HL-60 (cell line): ENCODE measurements around the gene PPP5C.

Experiments
- DNase-seq, 2 experiments: peaks; one replicate each; pipeline ENCODE4 v3.0.0-alpha.2; 2010 to 2020; ENCODE audit warnings: low read depth in 1 of 2, low spot score in 1 of 2
- H3K27ac ChIP-seq: fragments of 250-450 bp; sonication (Bioruptor Pico); replicated peaks from 2 replicates; pipeline ENCODE4 v1.5.1; 2020; ENCODE audit warnings: mild to moderate bottlenecking, moderate library complexity
- H3K27me3 ChIP-seq: fragments of 250-450 bp; sonication (Bioruptor Pico); 2 replicates; pipeline ENCODE4 v1.5.1; 2021; ENCODE audit warnings: mild to moderate bottlenecking, moderate library complexity; ENCODE audit not compliant: insufficient read depth, poor library complexity, severe bottlenecking
- H3K4me3 ChIP-seq: replicated peaks from 2 replicates; pipeline ENCODE4 v1.5.1; 2011; ENCODE audit warnings: mild to moderate bottlenecking, control low read depth, low read length; ENCODE audit not compliant: insufficient read depth
- GABPA ChIP-seq: IDR thresholded peaks from 2 replicates; pipeline ENCODE4 v1.6.1; 2012; ENCODE audit warnings: low read depth
- POLR2AphosphoS5 ChIP-seq: IDR thresholded peaks from 2 replicates; pipeline ENCODE4 v1.6.1; 2012; ENCODE audit warnings: low read depth
- REST ChIP-seq: IDR thresholded peaks from 2 replicates; pipeline ENCODE4 v1.6.1; 2012; ENCODE audit warnings: low read depth; ENCODE audit not compliant: insufficient replicate concordance
- SPI1 ChIP-seq: IDR thresholded peaks from 2 replicates; pipeline ENCODE4 v1.6.1; 2012; ENCODE audit warnings: low read depth, mild to moderate bottlenecking, borderline replicate concordance
- TF ChIP-seq, protein P1 (sequence below): IDR thresholded peaks from one replicate; pipeline ENCODE4 v1.5.1; 2011; ENCODE audit warnings: low read length, control low read depth, inconsistent platforms; ENCODE audit not compliant: insufficient read depth

Gene PPP5C

GRCh38 chr19:46410205-46411087, 63.6 kb downstream of the PPP5C start:
- no peak for TF ChIP-seq REST
- no peak for TF ChIP-seq SPI1
- TF ChIP-seq, protein P1, sequence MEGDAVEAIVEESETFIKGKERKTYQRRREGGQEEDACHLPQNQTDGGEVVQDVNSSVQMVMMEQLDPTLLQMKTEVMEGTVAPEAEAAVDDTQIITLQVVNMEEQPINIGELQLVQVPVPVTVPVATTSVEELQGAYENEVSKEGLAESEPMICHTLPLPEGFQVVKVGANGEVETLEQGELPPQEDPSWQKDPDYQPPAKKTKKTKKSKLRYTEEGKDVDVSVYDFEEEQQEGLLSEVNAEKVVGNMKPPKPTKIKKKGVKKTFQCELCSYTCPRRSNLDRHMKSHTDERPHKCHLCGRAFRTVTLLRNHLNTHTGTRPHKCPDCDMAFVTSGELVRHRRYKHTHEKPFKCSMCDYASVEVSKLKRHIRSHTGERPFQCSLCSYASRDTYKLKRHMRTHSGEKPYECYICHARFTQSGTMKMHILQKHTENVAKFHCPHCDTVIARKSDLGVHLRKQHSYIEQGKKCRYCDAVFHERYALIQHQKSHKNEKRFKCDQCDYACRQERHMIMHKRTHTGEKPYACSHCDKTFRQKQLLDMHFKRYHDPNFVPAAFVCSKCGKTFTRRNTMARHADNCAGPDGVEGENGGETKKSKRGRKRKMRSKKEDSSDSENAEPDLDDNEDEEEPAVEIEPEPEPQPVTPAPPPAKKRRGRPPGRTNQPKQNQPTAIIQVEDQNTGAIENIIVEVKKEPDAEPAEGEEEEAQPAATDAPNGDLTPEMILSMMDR, result no peak
- TF ChIP-seq POLR2AphosphoS5, result no peak
- no peak for TF ChIP-seq GABPA
- DNase-seq, result no peak
- no peak overlapping the region for H3K27ac ChIP-seq
- H3K4me3 ChIP-seq, result no peak overlapping the region
- peaks cover 22% of the 10 kb centered on the region for H3K27me3 ChIP-seq

DNA sequence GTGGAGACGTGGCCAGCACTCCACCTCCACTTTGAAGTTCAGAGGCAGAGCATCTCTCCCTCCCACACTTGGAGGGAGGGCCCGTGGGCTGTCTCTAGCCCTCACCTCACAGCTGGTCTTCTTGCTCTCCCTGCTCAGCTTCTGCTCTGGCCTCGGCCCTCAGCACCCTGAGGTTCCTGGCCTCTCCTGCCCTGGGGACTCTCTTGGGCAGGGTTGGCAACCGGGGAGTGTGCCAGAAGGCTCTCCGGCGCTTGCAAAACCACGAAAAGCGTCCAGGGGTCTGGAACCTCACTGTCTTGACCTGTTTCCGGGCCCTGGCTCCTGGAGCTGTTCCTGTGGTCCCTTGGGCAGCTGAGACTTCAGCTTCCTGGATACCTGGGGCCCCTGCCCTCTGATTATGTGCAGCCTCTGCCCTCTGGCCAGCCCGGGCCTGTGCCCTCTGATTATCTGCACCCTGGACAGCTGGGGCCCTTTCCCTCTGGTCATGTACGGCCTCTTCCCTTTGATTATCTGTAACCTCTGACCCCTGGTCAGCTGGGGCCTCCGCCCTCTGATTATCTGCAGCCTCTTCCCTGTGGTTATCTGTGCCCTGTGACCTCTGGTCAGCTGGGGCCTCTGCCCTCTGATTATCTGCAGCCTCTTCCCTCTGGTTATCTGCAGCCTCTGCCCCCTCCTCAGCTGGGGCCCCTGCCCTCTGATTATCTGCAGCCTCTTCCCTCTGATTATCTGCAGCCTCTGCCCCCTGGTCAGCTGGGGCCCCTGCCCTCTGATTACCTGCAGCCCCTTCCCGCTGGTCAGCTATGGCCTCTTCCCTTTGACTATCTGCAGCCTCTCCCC, 64.4 kb downstream of the PPP5C start:
- H3K4me3 ChIP-seq, result no peak overlapping the region
- TF ChIP-seq, protein P1, result no peak
- TF ChIP-seq REST (no peak), POLR2AphosphoS5 (no peak), GABPA (no peak), SPI1 (no peak)
- no peak overlapping the region for H3K27ac ChIP-seq
- no peak for DNase-seq
- H3K27me3 ChIP-seq, result peaks cover 30% of the 10 kb centered on the region

GRCh38 chr19:46411925-46412649, 65.2 kb downstream of the PPP5C start:
- H3K27ac ChIP-seq, result no peak overlapping the region

More at GRCh38 chr19:46411925-46412649, 65.2 kb downstream of the PPP5C start:
- no peak for TF ChIP-seq SPI1
- no peak for TF ChIP-seq POLR2AphosphoS5
- TF ChIP-seq, protein P1, result no peak
- no peak for TF ChIP-seq GABPA
- TF ChIP-seq REST, result no peak
- Histone ChIP-seq H3K4me3 (no peak overlapping the region), H3K27me3 (peaks cover 38% of the 10 kb centered on the region)
- no peak for DNase-seq
